HG03457 (cell line): ENCODE data around the gene OXLD1.
"Not testable (repeated sequence)": the region's sequence is repeated elsewhere in the genome, so short reads cannot be mapped to it uniquely, and the experiment has no call there.

ENCODE experiments used
- ATAC-seq: cut with Tn5 transposase; IDR thresholded peaks from one replicate; pipeline ENCODE4 v1.9.1; 2021; ENCODE audit warnings: moderate number of reproducible peaks; ENCODE audit not compliant: unreplicated experiment

Gene OXLD1

GRCh38 chr17:81621494-81622130 is 44.8 kb downstream of the OXLD1 start:
- ATAC-seq: no peak

- not testable (repeated sequence) for ATAC-seq
Measured at GRCh38 chr17:81618307-81618706, 48.1 kb downstream of the OXLD1 start.

DNA sequence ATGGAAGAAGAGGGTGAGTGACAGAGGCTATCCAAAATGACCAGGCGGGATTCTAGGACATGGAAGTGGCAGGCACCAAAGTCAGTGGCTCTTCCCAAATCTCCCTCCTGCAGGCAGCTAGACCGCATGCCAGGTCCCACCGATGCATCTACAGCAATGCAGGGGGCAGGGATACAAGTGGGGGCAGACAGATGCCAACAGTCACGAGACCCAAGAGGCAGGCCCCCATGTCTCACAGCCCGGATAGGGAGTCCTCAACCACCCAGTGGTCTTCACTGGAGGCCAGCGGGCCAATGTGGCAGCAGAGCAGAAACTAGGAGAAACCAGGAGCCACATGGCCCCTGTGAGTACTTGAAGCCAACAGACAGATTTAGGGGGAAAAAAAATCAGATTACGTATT is 49.5 kb downstream of the OXLD1 start:
- ATAC-seq: no peak

DNA sequence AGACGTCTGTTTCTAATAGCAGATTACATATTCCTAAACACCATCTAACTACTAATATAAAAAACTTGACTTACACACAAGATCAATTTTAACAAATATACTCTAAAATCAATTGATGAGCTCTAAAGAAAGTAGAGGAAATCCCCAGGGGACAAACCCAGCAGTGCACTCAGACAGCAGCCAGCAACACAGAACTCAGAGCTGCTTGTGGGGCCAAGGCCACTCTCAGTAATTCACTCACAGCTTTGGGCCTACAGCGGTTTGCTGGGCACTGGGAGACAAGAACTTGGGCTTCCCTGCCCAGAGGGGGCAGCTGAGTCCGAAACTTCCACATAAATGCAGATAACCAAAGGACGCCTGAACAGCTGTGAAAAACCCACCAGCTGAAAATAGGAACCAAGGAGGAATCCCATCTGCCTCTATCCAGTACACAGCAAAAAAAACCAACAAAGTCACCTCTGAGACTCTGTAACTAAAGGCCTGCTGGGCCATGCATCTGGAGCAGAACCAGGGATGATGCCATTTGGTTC is 50.9 kb downstream of the OXLD1 start:
- ATAC-seq: no peak
